Esophagus squamous epithelium (tissue), 5 donors: ENCODE results near the gene PDGFRA. TPM values are rescaled to one million over a fixed set of nuclear protein-coding genes. Genes with fewer than 3 reads are reported as not detected.

Experiments
- DNase-seq: peaks from one replicate; lab custom pipeline; 2025; lab: John Stamatoyannopoulos, UW
- H3K27ac ChIP-seq, 4 donors: fragments of 200-600 bp; sonication (generic); one replicate each; pipeline ENCODE4 v1.5.1; 2016 to 2019; ENCODE audit warnings: mild to moderate bottlenecking in 1 of 4
- H3K27me3 ChIP-seq, 4 donors: fragments of 200-600 bp; sonication (generic); 1 replicate in 3 of 4; 2 replicates in 1 of 4; pipeline versions ENCODE4 v1.5.1 to v1.6.0; 2017 to 2021; ENCODE audit warnings: antibody characterized with exemption in 1 of 4
- H3K36me3 ChIP-seq, 3 donors: fragments of 200-600 bp; sonication (generic); one replicate each; pipeline ENCODE4 v1.5.1; 2016 to 2019
- H3K4me1 ChIP-seq, 3 donors: fragments of 200-600 bp; sonication (generic); one replicate each; pipeline ENCODE4 v1.5.1; 2017 to 2019
- H3K4me3 ChIP-seq, 4 donors: fragments of 200-600 bp; sonication (generic); 1 replicate in 3 of 4; 2 replicates in 1 of 4; pipeline ENCODE4 v1.5.1; 2016 to 2019; ENCODE audit warnings: mild to moderate bottlenecking in 2 of 4, moderate library complexity in 1 of 4
- H3K9me3 ChIP-seq, 3 donors: fragments of 200-600 bp; sonication (generic); one replicate each; pipeline ENCODE4 v1.5.1; 2016 to 2019
- CTCF ChIP-seq, 6 experiments: fragments of 450-650 bp in 4 of 6; fragments of 200-600 bp in 2 of 6; sonication (generic) in 2 of 6; IDR thresholded peaks; one replicate each; pipeline ENCODE4 v1.5.1; 2016 to 2019; ENCODE audit warnings: antibody characterized with exemption in 6 of 6, mild to moderate bottlenecking in 4 of 6, moderate library complexity in 4 of 6
- POLR2A ChIP-seq, 4 donors: fragments of 450-650 bp; IDR thresholded peaks; one replicate each; pipeline ENCODE4 v1.6.1; 2017; ENCODE audit warnings: antibody characterized with exemption in 4 of 4, mild to moderate bottlenecking in 4 of 4, moderate library complexity in 3 of 4
- WGBS, 2 donors: methylation state at CpG; one replicate each; pipeline ENCODE4 v1.1.5; 2018; 5-methylcytosine and 5-hydroxymethylcytosine counted together
- intact Hi-C: fragments of 100-400 bp; cut with DNase I; formaldehyde crosslinking; loops from one replicate; pipeline ENCODE4 v1.15.0; 2022
- total RNA-seq, 4 donors: library from RNA; depleted of rRNA; stranded (reverse); fragments of >200 nt; gene quantifications; one replicate each; pipeline ENCODE4 v1.1.0, GENCODE V29; 2016
- donor health status: DM: yes; HTN: yes; CAD: no.

PDGFRA gene
- total RNA-seq, 4 donors from 2014 or later = 10.8 to 81.8 (median 28.3) TPM

- Histone ChIP-seq H3K27ac (no peak overlapping the region), H3K4me1 (peaks cover 0 to 3% (median 0%) of the 10 kb centered on the region in 3 donors), H3K4me3 (no peak overlapping the region), H3K36me3 (no peaks in the 10 kb centered on the region), H3K27me3 (no peaks in the 10 kb centered on the region), H3K9me3 (no peaks in the 10 kb centered on the region)
- intact Hi-C loops = no loop called here
- no peak for DNase-seq
- WGBS, 2 donors = 30 to 38% methylated on average over 5 of the region's 5 CpGs
- TF ChIP-seq POLR2A (IDR thresholded peaks at IDR 0.05) = no peak
- TF ChIP-seq CTCF (IDR thresholded peaks at IDR 0.05) = peak in 5 of 6 experiments; percentile 25 to 68 (median 52)
Measured at GRCh38 chr4:54318904-54319303, 89.8 kb downstream of the PDGFRA start.

DNA sequence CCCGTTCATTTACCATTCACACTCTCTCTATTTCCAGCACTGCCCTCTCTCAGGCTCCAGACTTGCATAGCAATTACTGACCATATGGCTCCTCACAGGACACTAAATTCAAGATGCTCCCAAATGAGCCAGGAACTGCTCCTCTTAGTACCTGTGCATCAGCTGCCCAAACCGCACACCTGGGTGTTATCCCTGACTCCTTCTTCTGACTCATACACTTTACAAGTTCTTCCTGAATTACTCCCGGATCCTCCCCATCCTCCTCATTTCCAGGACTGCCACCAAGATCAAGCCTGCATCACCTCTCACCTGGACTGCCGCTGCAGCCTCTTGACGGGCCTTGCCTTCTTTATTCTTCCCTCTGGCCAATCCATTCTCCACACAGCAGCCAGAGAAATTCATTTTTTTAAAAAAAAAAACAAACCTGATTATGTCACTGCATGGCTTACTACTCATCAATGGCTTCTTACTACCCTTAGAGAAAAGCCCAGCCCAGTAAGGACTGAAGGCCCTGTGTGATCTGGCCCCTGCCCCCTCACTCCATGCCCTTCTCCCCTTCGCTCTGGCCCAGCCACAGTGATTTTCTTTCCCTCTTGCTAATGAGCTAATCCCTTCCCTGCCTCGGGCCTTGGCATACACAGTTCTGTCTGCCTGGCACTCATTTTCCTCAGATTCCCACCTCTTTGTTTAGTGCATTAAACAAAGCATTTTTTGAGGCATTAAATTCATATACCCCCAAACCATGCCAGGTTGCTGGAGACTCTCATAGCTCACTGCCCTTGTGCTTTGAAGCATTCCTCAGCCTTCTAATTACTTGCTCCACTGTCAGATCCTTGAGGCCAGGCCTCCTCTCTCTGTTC lies 92.0 kb downstream of the PDGFRA start:
- H3K27ac ChIP-seq = no peak overlapping the region
- TF ChIP-seq POLR2A (IDR thresholded peaks at IDR 0.05) (no peak), CTCF (IDR thresholded peaks at IDR 0.05) (no peak)
- H3K36me3 ChIP-seq = no peaks in the 10 kb centered on the region
- 51 to 62% methylated on average over 7 of the region's 7 CpGs for WGBS, 2 donors
- no peaks in the 10 kb centered on the region for H3K27me3 ChIP-seq
- no peaks in the 10 kb centered on the region for H3K9me3 ChIP-seq
- no peak overlapping the region for H3K4me3 ChIP-seq
- peaks cover 0 to 3% (median 0%) of the 10 kb centered on the region in 3 donors for H3K4me1 ChIP-seq
- DNase-seq = no peak
- intact Hi-C loops = loop anchor here (10.0 kb wide), 1 partner anchor 634 kb away; no protein-coding TSS in a partner anchor

DNA sequence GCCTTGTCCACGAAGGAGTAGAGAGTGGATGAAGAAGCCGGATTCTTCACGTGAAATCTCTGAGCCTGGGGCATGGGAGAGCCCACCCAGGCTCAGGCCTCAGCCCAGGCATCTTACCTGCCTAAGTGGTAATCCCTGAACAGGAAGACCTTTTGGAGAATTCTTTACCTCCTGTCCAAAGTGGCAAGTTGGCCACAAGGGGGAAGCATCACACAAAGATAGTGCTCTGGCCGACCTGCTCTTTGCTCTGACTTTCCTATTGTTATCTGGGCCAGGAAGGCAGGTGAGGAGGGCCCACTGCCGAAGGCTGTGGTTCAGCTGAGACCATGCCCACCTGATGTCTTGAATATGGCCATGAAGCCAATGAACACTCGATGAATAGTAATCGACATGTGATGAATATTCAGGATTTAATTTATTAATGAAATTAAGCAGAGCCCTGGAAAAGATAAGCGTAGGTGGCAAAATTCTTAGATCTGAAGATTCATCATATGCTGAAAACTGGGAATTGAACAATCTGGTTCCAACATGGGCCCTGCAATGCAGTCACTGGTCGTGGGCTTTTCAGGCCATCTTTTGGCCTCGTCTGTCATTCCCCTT lies 93.8 kb downstream of the PDGFRA start:
- WGBS, 2 donors = 34 to 35% methylated on average over 10 of the region's 10 CpGs
- H3K27me3 ChIP-seq = no peaks in the 10 kb centered on the region

GRCh38 chr4:54330896-54331295 lies 101.8 kb downstream of the PDGFRA start:
- intact Hi-C loops = no loop called here
- H3K27me3 ChIP-seq = no peaks in the 10 kb centered on the region
- H3K9me3 ChIP-seq = no peaks in the 10 kb centered on the region
- TF ChIP-seq CTCF (IDR thresholded peaks at IDR 0.05) (no peak), POLR2A (IDR thresholded peaks at IDR 0.05) (no peak)
- 78 to 82% methylated on average over 3 of the region's 3 CpGs for WGBS, 2 donors
- no peaks in the 10 kb centered on the region for H3K36me3 ChIP-seq
- no peaks in the 10 kb centered on the region for H3K4me1 ChIP-seq
- H3K27ac ChIP-seq = no peak overlapping the region
- no peak overlapping the region for H3K4me3 ChIP-seq
- DNase-seq = no peak

More for the DNA sequence above, 93.8 kb downstream of the PDGFRA start:
- peak in 5 of 6 experiments; percentile 56 to 76 (median 67) for TF ChIP-seq CTCF (IDR thresholded peaks at IDR 0.05)
- no peak for TF ChIP-seq POLR2A (IDR thresholded peaks at IDR 0.05)
- Histone ChIP-seq H3K27ac (no peak overlapping the region), H3K36me3 (no peaks in the 10 kb centered on the region), H3K4me3 (no peak overlapping the region), H3K9me3 (no peaks in the 10 kb centered on the region), H3K4me1 (peaks cover 0 to 3% (median 0%) of the 10 kb centered on the region in 3 donors)
- intact Hi-C loops = loop anchor here (10.0 kb wide), 1 partner anchor 632 kb away; no protein-coding TSS in a partner anchor
- no peak for DNase-seq

DNA sequence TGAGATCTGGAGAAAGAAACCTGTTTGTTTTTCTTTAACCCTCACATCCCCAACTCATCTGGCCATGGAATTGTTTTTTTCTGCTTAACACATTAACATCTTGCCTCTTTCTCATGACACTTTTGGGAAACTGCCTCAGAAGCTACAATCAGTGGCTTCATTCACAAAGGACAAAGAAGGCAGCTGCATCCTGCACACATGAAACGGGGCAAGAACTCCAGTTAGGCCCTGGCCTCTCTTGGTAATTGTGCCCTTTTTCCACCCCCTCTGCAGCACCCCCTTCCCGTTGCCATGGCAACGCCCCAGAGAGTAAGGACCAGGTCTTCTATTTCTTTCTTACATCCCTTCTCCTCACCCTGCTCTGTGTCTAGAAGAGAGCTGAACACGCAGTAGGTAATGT lies 103.4 kb downstream of the PDGFRA start:
- no peak for TF ChIP-seq POLR2A (IDR thresholded peaks at IDR 0.05)
- WGBS, 2 donors = 62 to 74% methylated on average over 4 of the region's 4 CpGs
- H3K4me1 ChIP-seq = no peaks in the 10 kb centered on the region
- no peaks in the 10 kb centered on the region for H3K9me3 ChIP-seq
- intact Hi-C loops = no loop called here
- no peak overlapping the region for H3K4me3 ChIP-seq
- H3K36me3 ChIP-seq = no peaks in the 10 kb centered on the region
- H3K27me3 ChIP-seq = no peaks in the 10 kb centered on the region
- no peak for DNase-seq
- no peak overlapping the region for H3K27ac ChIP-seq
